Right lobe of liver (tissue), 6 donors: ENCODE results near the gene ADI1. TPM values are rescaled to one million over a fixed set of nuclear protein-coding genes. Genes with fewer than 3 reads are reported as not detected.
A peak's percentile ranks its signal among the peaks of the same experiment; 100 is the strongest.

Experiments
- ATAC-seq, 4 donors: fragments of 200-7000 bp; cut with Tn5 transposase; one replicate each; pipeline ENCODE4 v1.9.1; 2020; ENCODE audit warnings: mild to moderate bottlenecking in 4 of 4, moderate library complexity in 4 of 4
- DNase-seq, 3 donors: peaks; one replicate each; pipeline ENCODE4 v3.0.0-alpha.2; 2020
- H3K27ac ChIP-seq, 3 donors: fragments of 200-600 bp; one replicate each; pipeline ENCODE4 v1.8.0; 2022
- H3K27me3 ChIP-seq, 2 donors: fragments of 200-600 bp; one replicate each; pipeline ENCODE4 v1.8.0; 2022
- H3K36me3 ChIP-seq, 4 donors: fragments of 200-600 bp; sonication (generic) in 1 of 4; one replicate each; pipeline versions ENCODE4 v1.5.1 to v1.8.0; 2017 to 2022; ENCODE audit warnings: control low read depth in 1 of 4
- H3K4me1 ChIP-seq, 4 donors: fragments of 200-600 bp; sonication (generic) in 1 of 4; one replicate each; pipeline versions ENCODE4 v1.5.1 to v1.8.0; 2017 to 2022; ENCODE audit warnings: control low read depth in 1 of 4
- H3K4me3 ChIP-seq, 3 donors: fragments of 200-600 bp; one replicate each; pipeline ENCODE4 v1.8.0; 2022
- H3K9me3 ChIP-seq, 4 donors: fragments of 200-600 bp; sonication (generic) in 1 of 4; one replicate each; pipeline versions ENCODE4 v1.5.1 to v1.8.0; 2017 to 2022; ENCODE audit warnings: control low read depth in 1 of 4
- POLR2A ChIP-seq: fragments of 450-650 bp; IDR thresholded peaks from one replicate; pipeline ENCODE4 v1.6.1; 2017; ENCODE audit warnings: antibody characterized with exemption, mild to moderate bottlenecking
- WGBS: methylation state at CpG from one replicate; pipeline ENCODE4 v1.1.6; 2018; ENCODE audit warnings: low coverage, low lambda C conversion rate; ENCODE audit not compliant: insufficient coverage; ENCODE audit errors: missing lambda C conversion rate; 5-methylcytosine and 5-hydroxymethylcytosine counted together
- intact Hi-C, 2 donors: fragments of 100-400 bp; cut with DNase I; formaldehyde crosslinking; loops; one replicate each; pipeline versions ENCODE4 v1.11.2 to v1.14.1; 2022
- total RNA-seq, 6 experiments: library from RNA; depleted of rRNA in 2 of 6; stranded (reverse); fragments of >200 nt in 2 of 6; fragmentation: NEBNext Ultra II Directional in 3 of 6; extraction: Animal tissue kit (Norgen Biotek cat#: 25700) in 3 of 6; gene quantifications; one replicate each; pipeline versions ENCODE4 v1.1.0 to v1.2.4, GENCODE V29; 2016 to 2023
- TF ChIP-seq, protein P1 (sequence below), 4 donors: fragments of 200-600 bp in 3 of 4; fragments of 450-650 bp in 1 of 4; IDR thresholded peaks; one replicate each; pipeline versions ENCODE4 v1.5.1 to v1.8.0; 2016 to 2022; ENCODE audit warnings: antibody characterized with exemption in 4 of 4, mild to moderate bottlenecking in 2 of 4
- donor health status: DM: no; HTN: yes; CAD: no.
- donor health status: DM: no; HTN: no; CAD: no.
- donor health status: DM: no; HTN: no; CAD: no.
- donor health status: DM: no; HTN: yes; CAD: no.
- donor health status: DM: no; HTN: yes; CAD: no.

The ADI1 gene
- total RNA-seq, 6 experiments from 2014 or later = 165 to 470 (median 246) TPM

- 93% methylated on average over 4 of the region's 17 CpGs for WGBS
- TF ChIP-seq, protein P1, sequence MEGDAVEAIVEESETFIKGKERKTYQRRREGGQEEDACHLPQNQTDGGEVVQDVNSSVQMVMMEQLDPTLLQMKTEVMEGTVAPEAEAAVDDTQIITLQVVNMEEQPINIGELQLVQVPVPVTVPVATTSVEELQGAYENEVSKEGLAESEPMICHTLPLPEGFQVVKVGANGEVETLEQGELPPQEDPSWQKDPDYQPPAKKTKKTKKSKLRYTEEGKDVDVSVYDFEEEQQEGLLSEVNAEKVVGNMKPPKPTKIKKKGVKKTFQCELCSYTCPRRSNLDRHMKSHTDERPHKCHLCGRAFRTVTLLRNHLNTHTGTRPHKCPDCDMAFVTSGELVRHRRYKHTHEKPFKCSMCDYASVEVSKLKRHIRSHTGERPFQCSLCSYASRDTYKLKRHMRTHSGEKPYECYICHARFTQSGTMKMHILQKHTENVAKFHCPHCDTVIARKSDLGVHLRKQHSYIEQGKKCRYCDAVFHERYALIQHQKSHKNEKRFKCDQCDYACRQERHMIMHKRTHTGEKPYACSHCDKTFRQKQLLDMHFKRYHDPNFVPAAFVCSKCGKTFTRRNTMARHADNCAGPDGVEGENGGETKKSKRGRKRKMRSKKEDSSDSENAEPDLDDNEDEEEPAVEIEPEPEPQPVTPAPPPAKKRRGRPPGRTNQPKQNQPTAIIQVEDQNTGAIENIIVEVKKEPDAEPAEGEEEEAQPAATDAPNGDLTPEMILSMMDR (IDR thresholded peaks at IDR 0.05) = no peak
- TF ChIP-seq POLR2A = no peak
- ATAC-seq (no peak), DNase-seq (peak in 1 of 3 donors; percentile 40)
- intact Hi-C loops = no loop called here
- Histone ChIP-seq H3K4me3 (no peak overlapping the region), H3K9me3 (no peaks in the 10 kb centered on the region), H3K4me1 (peaks cover 0 to 3% (median 0%) of the 10 kb centered on the region in 4 donors), H3K36me3 (peaks cover 0 to 21% (median 12%) of the 10 kb centered on the region in 4 donors), H3K27me3 (no peaks in the 10 kb centered on the region), H3K27ac (no peak overlapping the region)
Observed at GRCh38 chr2:3491716-3492474, 27.4 kb downstream of the ADI1 start.

DNA sequence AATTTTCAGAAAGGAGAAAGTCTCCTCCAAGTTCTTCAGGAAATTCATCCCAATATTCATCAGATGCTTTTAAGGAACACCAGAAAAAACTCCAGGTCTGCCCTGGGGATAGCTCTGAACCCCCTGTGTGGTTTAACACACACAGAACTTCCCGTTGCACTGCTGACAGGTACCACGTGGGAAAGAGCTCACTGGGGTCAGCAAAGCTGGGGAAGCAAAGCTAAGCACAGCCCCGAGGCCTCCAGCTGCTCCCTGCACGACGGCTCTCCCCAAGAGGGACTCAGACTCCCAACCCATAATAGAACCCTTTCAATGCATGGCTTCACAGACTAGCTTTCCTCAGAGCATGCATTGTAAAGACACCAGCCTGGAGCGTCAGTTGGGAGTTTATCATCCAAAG is 28.0 kb downstream of the ADI1 start:
- Histone ChIP-seq H3K4me3 (no peak overlapping the region), H3K27me3 (no peaks in the 10 kb centered on the region), H3K4me1 (peaks cover 0 to 3% (median 0%) of the 10 kb centered on the region in 4 donors), H3K9me3 (no peaks in the 10 kb centered on the region), H3K27ac (no peak overlapping the region), H3K36me3 (peaks cover 0 to 15% (median 9%) of the 10 kb centered on the region in 4 donors)
- ATAC-seq = no peak
- TF ChIP-seq, protein P1 (IDR thresholded peaks at IDR 0.05) = no peak
- TF ChIP-seq POLR2A = no peak
- WGBS = 36% methylated on average over 4 of the region's 6 CpGs
- DNase-seq = peak in 1 of 3 donors; percentile 27
- intact Hi-C loops = no loop called here

- Histone ChIP-seq H3K36me3 (peaks cover 0 to 7% (median 5%) of the 10 kb centered on the region in 4 donors), H3K9me3 (no peaks in the 10 kb centered on the region), H3K4me1 (peaks cover 0 to 3% (median 0%) of the 10 kb centered on the region in 4 donors), H3K27ac (no peak overlapping the region), H3K4me3 (no peak overlapping the region), H3K27me3 (no peaks in the 10 kb centered on the region)
- WGBS = 59% methylated on average over 14 of the region's 27 CpGs
- intact Hi-C loops = no loop called here
- TF ChIP-seq, protein P1 (IDR thresholded peaks at IDR 0.05) = no peak
- no peak for TF ChIP-seq POLR2A
- no peak for ATAC-seq
- peak in 1 of 3 donors; percentile 45 for DNase-seq
Observed at GRCh38 chr2:3490191-3491170, 28.9 kb downstream of the ADI1 start.

DNA sequence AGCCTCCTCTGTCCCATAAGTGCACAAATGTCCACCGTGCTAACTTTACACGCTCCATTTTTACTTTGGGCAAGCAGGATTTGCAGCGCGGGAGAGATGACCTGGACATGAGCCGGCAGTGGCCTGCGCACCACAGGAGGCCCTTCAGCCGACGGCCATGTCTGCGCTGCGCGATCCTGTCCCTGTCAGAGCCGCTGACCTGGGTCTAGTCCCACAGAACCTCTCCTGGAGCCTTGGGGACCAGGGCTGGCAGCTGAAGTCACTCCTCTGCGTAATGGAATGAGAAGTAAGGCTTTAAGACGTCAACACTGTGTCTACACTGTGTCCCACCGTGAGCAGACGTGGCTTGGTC is 29.6 kb downstream of the ADI1 start:
- Histone ChIP-seq H3K9me3 (no peaks in the 10 kb centered on the region), H3K4me3 (no peak overlapping the region), H3K4me1 (peaks cover 0 to 3% (median 0%) of the 10 kb centered on the region in 4 donors), H3K36me3 (no peaks in the 10 kb centered on the region), H3K27me3 (no peaks in the 10 kb centered on the region), H3K27ac (no peak overlapping the region)
- DNase-seq (peak in 1 of 3 donors; percentile 22), ATAC-seq (no peak)
- intact Hi-C loops = no loop called here
- no peak for TF ChIP-seq POLR2A
- TF ChIP-seq, protein P1 (IDR thresholded peaks at IDR 0.05) = no peak
- 91% methylated on average over 13 of the region's 16 CpGs for WGBS
